Measurements from ENCODE around the gene KCNC3. TPM values are rescaled to one million over a fixed set of nuclear protein-coding genes. Genes with fewer than 3 reads are reported as not detected.
"Not testable (repeated sequence)": the region's sequence is repeated elsewhere in the genome, so short reads cannot be mapped to it uniquely, and the experiment has no call there.

KCNC3 gene
- polyA plus RNA-seq, 4 donors: 5.3 to 79.5 (median 36.1) TPM

- DNase-seq (ENCODE audit: low read depth in 4 of 4, low spot score in 3 of 4): no peak
These were observed 27.6 kb upstream of the KCNC3 start for GRCh38 chr19:50356691-50357177.

- DNase-seq (ENCODE audit: low read depth in 4 of 4, low spot score in 3 of 4): not testable (repeated sequence)
These were observed 24.3 kb upstream of the KCNC3 start for GRCh38 chr19:50353487-50353880.

- no peak for DNase-seq (ENCODE audit: low read depth in 4 of 4, low spot score in 3 of 4)
These were observed 23.1 kb upstream of the KCNC3 start for GRCh38 chr19:50352242-50352641.

- no peak for DNase-seq (ENCODE audit: low read depth in 4 of 4, low spot score in 3 of 4)
These were observed 20.3 kb upstream of the KCNC3 start for GRCh38 chr19:50349277-50350057.

- not testable (repeated sequence) for DNase-seq (ENCODE audit: low read depth in 4 of 4, low spot score in 3 of 4)
These were observed 18.0 kb upstream of the KCNC3 start for GRCh38 chr19:50347089-50347581.

- DNase-seq (ENCODE audit: low read depth in 4 of 4, low spot score in 3 of 4): no peak
These were observed 15.6 kb upstream of the KCNC3 start for GRCh38 chr19:50344661-50345318.

DNA sequence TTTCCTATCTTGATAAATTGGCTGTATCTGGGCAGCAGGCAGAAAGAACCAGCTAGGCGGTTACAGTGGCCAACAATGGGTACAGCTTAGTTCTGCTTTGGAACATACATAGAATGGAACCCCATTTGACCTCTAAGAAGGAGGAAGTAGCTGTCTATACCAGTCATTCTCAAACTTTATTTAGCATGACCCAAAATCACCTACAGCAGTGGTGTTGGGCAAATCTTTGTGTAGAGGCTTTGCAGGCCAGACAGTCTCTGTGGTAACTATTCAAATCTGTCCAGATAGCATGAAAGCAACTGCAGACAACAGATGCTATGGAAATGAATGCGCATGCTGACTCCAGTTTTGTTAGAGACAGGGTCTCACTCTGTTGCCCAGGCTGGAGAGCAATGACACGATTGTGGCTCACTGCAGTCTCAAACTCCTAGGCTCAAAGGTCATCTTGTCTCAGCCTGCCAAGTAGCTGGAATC is 12.0 kb upstream of the KCNC3 start:
- no peak for DNase-seq (ENCODE audit: low read depth in 4 of 4, low spot score in 3 of 4)

DNA sequence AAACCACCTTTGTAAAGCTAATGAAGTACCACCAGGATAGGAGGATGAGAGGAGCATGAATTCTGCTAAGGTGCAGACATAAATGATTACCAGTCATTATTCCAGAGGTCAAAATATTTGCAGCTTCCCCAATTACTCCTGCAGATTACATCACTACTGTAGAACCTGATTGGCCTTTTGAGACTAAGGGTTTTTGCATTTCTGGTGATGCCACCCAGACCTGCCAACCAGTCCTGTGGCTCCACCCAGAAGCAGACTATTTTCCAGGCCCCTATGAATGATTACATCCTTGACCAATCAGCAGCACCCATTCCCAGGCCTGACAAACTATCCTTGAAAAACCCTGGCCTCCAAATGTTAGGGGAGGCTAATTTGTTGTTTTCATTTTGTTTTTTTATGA is 11.2 kb upstream of the KCNC3 start:
- no peak for DNase-seq (ENCODE audit: low read depth in 4 of 4, low spot score in 3 of 4)

DNA sequence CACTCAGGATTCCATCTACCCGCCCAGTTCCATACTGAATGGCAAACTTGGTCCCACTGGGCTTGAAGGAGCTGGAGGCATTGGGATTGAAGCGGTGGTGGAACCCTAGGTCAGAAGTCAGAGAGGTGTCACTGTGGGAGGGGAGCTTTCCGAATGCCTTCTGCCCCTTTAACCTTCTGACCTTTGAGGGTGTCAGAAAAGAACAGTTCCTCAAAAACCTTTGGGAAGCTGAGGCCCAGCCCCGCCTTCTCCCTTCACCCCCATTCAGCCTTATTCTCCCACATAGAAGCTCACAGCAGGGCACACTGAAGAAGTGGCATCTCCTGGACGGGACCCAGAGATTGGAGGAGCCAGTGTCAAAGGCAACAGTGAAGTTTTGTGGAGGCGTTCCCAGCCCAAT is 7.9 kb upstream of the KCNC3 start:
- not testable (repeated sequence) for DNase-seq (ENCODE audit: low read depth in 4 of 4, low spot score in 3 of 4)

- DNase-seq (ENCODE audit: low read depth in 4 of 4, low spot score in 3 of 4): no peak
These were observed 5.7 kb upstream of the KCNC3 start for GRCh38 chr19:50334741-50335421.

GRCh38 chr19:50333737-50334617 is 4.8 kb upstream of the KCNC3 start:
- peak in 2 of 4 donors; percentile 81 to 87 for DNase-seq (ENCODE audit: low read depth in 4 of 4, low spot score in 3 of 4)

- peak; percentile 88 to 92 (median 90) for DNase-seq (ENCODE audit: low read depth in 4 of 4, low spot score in 3 of 4)
These were observed 4.1 kb upstream of the KCNC3 start for GRCh38 chr19:50333235-50333736.

- peak in 1 of 4 donors; percentile 32 for DNase-seq (ENCODE audit: low read depth in 4 of 4, low spot score in 3 of 4)
These were observed 3.3 kb upstream of the KCNC3 start for GRCh38 chr19:50332244-50333038.

DNA sequence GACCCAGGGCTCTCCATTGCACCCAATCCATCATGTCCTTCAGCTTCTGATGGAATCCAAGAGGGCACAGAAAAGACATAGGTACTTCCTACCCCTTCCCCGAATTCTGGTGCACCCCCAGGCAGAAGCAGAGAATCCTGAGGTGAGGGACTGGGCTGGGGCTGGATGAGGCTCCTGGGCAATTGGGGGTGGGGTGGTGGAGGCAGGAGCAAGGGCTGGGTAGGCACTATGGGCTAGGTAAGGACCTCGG is 2.7 kb upstream of the KCNC3 start:
- no peak for DNase-seq (ENCODE audit: low read depth in 4 of 4, low spot score in 3 of 4)

DNA sequence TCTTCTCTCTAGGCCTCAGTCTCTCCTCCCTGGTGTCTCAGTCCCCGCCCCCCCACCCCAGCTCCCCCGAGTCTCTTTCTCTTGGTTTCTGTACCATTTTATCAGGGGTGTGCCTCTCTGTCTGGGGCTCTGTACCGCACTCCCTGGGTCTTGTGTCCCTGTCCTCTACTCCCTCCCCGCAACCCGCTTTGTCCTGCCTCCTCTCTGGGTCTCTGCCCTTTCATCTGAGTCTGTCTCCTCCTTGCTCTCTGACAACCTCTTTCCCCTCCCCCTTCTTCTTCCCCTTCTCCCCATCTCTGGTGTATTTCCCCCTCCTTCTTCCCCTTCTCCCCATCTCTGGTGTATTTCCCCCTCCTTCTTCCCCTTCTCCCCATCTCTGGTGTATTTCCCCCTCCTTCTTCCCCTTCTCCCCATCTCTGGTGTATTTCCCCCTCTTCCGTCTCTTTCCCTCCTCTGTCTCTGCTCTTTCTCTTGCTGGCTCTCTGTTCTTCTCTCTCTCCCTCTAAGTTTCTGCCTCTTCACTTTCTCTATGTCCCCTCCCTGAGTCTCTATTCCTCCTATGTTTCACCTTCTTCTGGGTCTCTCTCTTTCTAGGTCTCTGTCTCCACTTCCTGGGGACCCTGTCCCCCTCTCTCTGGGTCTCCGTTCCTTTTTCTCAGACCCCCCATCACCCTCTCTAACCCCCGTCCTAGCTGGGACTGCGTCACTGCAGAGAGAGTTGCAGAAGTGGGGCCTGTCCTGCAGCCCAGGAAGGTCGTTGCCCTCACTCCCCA is 2.2 kb upstream of the KCNC3 start:
- no peak for DNase-seq (ENCODE audit: low read depth in 4 of 4, low spot score in 3 of 4)

DNA sequence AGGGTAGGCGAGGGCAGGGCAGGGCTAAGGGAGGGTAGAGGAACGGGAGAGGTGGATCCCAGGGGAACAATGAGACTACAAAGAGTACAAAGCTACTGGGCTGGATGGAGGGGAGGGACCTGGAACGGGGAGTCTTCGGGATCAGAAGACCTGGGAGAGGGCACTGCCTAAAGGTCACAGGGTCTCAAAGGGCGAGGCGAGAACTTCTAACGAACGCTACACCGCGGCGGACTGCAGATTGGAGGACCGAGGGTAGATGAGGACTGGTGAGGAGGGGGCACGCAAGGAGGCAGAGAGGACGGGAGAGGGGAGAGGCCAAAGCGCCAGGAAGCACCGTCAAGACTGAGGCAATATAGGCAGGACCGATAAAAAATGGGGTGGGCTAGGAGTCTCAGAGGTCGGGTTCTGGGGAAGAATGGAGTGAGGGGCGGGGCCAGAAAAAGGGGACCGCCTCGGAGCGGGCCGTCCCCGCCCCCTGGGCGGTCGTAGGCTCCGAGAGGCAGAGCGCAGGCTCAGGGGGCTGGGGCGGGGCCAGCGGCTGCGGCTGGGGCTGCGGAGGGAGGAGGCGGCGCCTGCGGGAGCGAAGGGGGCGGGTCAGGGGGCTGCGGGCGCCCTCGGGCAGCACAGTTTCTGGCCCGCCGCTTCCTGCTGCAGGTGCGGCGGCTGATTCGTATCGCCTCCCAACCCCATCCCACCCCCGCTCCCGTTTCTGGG is 1.3 kb upstream of the KCNC3 start:
- DNase-seq (ENCODE audit: low read depth in 4 of 4, low spot score in 3 of 4): peak in 2 of 4 donors; percentile 73 to 80

- not testable (repeated sequence) for DNase-seq (ENCODE audit: low read depth in 4 of 4, low spot score in 3 of 4)
These were observed 733 bp upstream of the KCNC3 start for GRCh38 chr19:50329926-50330294.

GRCh38 chr19:50328873-50329145 is 368 bp downstream of the KCNC3 start:
- DNase-seq (ENCODE audit: low read depth in 4 of 4, low spot score in 3 of 4): no peak

All from left renal pelvis (tissue), 4 donors.